WTC11 (cell line): Measurements from ENCODE around the gene DGCR2. TPM values are rescaled to one million over a fixed set of nuclear protein-coding genes. Genes with fewer than 3 reads are reported as not detected.

Source experiments
- ATAC-seq: fragments of 200-7000 bp; cut with Tn5 transposase; 2 replicates; pipeline ENCODE4 v1.10.0; 2021; ENCODE audit warnings: mild to moderate bottlenecking, moderate library complexity
- CTCF ChIA-PET: fragments of 300-600 bp; sonication (Branson Sonifier 250); formaldehyde crosslinking; loops from one replicate; lab custom pipeline; 2021; ENCODE audit warnings: antibody characterized with exemption; lab: Charles Lee
- POLR2A ChIA-PET: fragments of 350-600 bp; sonication (Branson Sonifier 250); formaldehyde crosslinking; loops from one replicate; lab custom pipeline; 2021; ENCODE audit warnings: antibody characterized with exemption; lab: Charles Lee
- DNase-seq: peaks from one replicate; pipeline ENCODE4 v3.0.0; 2021; ENCODE audit warnings: low spot score
- H3K27ac Mint-ChIP-seq: 2 replicates; pipeline ENCODE4 v1.8.0; 2021; ENCODE audit warnings: mixed read lengths
- H3K27me3 Mint-ChIP-seq: 2 replicates; pipeline ENCODE4 v1.8.0; 2021; ENCODE audit warnings: low read depth, mild to moderate bottlenecking, moderate library complexity, mixed read lengths
- H3K36me3 Mint-ChIP-seq: 2 replicates; pipeline ENCODE4 v1.8.0; 2021; ENCODE audit warnings: mixed read lengths
- H3K4me1 Mint-ChIP-seq: 2 replicates; pipeline ENCODE4 v1.8.0; 2022; ENCODE audit warnings: mixed read lengths
- H3K4me3 Mint-ChIP-seq: 2 replicates; pipeline ENCODE4 v1.8.0; 2021; ENCODE audit warnings: mild to moderate bottlenecking, moderate library complexity, mixed read lengths
- H3K9me3 Mint-ChIP-seq: 2 replicates; pipeline ENCODE4 v1.8.0; 2021; ENCODE audit warnings: mixed read lengths
- CBFB ChIP-seq: sonication (generic); formaldehyde crosslinking; IDR thresholded peaks from 2 replicates; pipeline ENCODE4 v1.8.1; 2022; ENCODE audit warnings: mild to moderate bottlenecking, low read depth, missing genetic modification reagents
- CREM ChIP-seq: sonication (generic); formaldehyde crosslinking; IDR thresholded peaks from 2 replicates; pipeline ENCODE4 v1.8.1; 2022; ENCODE audit warnings: mild to moderate bottlenecking, missing genetic modification reagents, moderate library complexity
- EMX1 ChIP-seq: fragments of 250-450 bp; sonication (Bioruptor Pico); IDR thresholded peaks from 2 replicates; pipeline ENCODE4 v1.8.0; 2021; ENCODE audit warnings: mild to moderate bottlenecking
- ESRRA ChIP-seq: sonication (generic); formaldehyde crosslinking; IDR thresholded peaks from 2 replicates; pipeline ENCODE4 v1.8.1; 2022; ENCODE audit warnings: mild to moderate bottlenecking, missing genetic modification reagents, borderline replicate concordance
- FOXP1 ChIP-seq: sonication (generic); formaldehyde crosslinking; IDR thresholded peaks from 2 replicates; pipeline ENCODE4 v1.8.0; 2022; ENCODE audit warnings: missing genetic modification reagents, mild to moderate bottlenecking, moderate library complexity, borderline replicate concordance
- GABPB1 ChIP-seq: sonication (generic); formaldehyde crosslinking; IDR thresholded peaks from 2 replicates; pipeline ENCODE4 v1.8.1; 2023; ENCODE audit warnings: mild to moderate bottlenecking, missing genetic modification reagents
- MXD4 ChIP-seq: fragments of 250-450 bp; sonication (Bioruptor Pico); IDR thresholded peaks from 2 replicates; pipeline ENCODE4 v1.8.0; 2021; ENCODE audit warnings: mild to moderate bottlenecking, moderate library complexity, borderline replicate concordance
- NR1H2 ChIP-seq: sonication (generic); formaldehyde crosslinking; IDR thresholded peaks from 2 replicates; pipeline ENCODE4 v1.9.0; 2021; ENCODE audit warnings: mild to moderate bottlenecking, moderate library complexity, missing genetic modification reagents
- TEAD4 ChIP-seq: sonication (generic); formaldehyde crosslinking; IDR thresholded peaks from 2 replicates; pipeline ENCODE4 v1.8.0; 2022; ENCODE audit warnings: mild to moderate bottlenecking, missing genetic modification reagents
- total RNA-seq: library from RNA; stranded (reverse); gene quantifications from 3 replicates; pipeline ENCODE4 v1.2.3, GENCODE V29; 2021
- TF ChIP-seq, protein P1 (sequence below): sonication (generic); formaldehyde crosslinking; IDR thresholded peaks from 2 replicates; pipeline ENCODE4 v1.8.1; 2023; ENCODE audit warnings: mild to moderate bottlenecking, moderate library complexity, missing genetic modification reagents
- TF ChIP-seq, protein P2 (sequence below): fragments of 250-450 bp; sonication (Bioruptor Pico); IDR thresholded peaks from 2 replicates; pipeline ENCODE4 v2.1.2; 2022; ENCODE audit warnings: mild to moderate bottlenecking, moderate library complexity
- TF ChIP-seq, protein P3 (sequence below): sonication (generic); formaldehyde crosslinking; IDR thresholded peaks from 2 replicates; pipeline ENCODE4 v1.8.1; 2023; ENCODE audit warnings: mild to moderate bottlenecking, missing genetic modification reagents, borderline replicate concordance
- TF ChIP-seq, protein P4 (sequence below): sonication (generic); formaldehyde crosslinking; IDR thresholded peaks from 2 replicates; pipeline ENCODE4 v1.8.1; 2023; ENCODE audit warnings: mild to moderate bottlenecking, missing genetic modification reagents, moderate library complexity
- TF ChIP-seq, protein P5 (sequence below): sonication (generic); formaldehyde crosslinking; conservative IDR thresholded peaks from 2 replicates; pipeline ENCODE4 v1.8.1; 2023; ENCODE audit warnings: mild to moderate bottlenecking, low read depth, missing genetic modification reagents, moderate library complexity
- TF ChIP-seq, protein P6 (sequence below): sonication (generic); formaldehyde crosslinking; IDR thresholded peaks from 2 replicates; pipeline ENCODE4 v1.8.0; 2023; ENCODE audit warnings: missing genetic modification reagents
- TF ChIP-seq, protein P7 (sequence below): fragments of 250-450 bp; sonication (Bioruptor Pico); conservative IDR thresholded peaks from 2 replicates; pipeline ENCODE4 v1.9.0; 2021; ENCODE audit warnings: mild to moderate bottlenecking
- TF ChIP-seq, protein P8 (sequence below): fragments of 200-600 bp; IDR thresholded peaks from 2 replicates; pipeline ENCODE4 v1.8.0; 2022; ENCODE audit warnings: antibody characterized with exemption

The DGCR2 gene
- total RNA-seq, 1 experiment from 2014 or later: 64.2 TPM

DNA sequence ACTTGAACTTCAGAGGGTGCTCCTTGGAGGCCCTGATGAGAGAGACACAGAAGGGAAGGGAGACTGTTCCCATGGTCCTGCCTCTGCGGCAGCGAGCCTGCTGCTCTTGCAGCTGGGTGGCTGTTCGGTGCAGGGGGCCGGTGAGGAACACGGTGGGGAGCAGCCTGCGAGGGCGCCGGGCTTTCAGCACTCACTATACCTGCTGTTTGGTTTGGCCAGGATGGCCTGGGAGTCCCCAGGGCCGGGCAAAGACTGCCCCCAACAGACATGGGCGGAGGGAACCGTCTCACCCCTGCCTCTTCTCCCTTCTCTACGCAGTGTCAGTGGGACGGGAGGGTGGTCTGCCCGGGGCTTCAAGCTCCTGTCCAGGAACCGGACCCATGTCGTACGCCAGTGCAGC is 128.2 kb downstream of the DGCR2 start:
- Mint-ChIP-seq H3K36me3 (no peaks in the 10 kb centered on the region), H3K4me1 (no peaks in the 10 kb centered on the region), H3K9me3 (no peaks in the 10 kb centered on the region)
- ChIA-PET POLR2A (no interaction called here), CTCF (no interaction called here)
- no peak for ATAC-seq
- TF ChIP-seq, protein P1, sequence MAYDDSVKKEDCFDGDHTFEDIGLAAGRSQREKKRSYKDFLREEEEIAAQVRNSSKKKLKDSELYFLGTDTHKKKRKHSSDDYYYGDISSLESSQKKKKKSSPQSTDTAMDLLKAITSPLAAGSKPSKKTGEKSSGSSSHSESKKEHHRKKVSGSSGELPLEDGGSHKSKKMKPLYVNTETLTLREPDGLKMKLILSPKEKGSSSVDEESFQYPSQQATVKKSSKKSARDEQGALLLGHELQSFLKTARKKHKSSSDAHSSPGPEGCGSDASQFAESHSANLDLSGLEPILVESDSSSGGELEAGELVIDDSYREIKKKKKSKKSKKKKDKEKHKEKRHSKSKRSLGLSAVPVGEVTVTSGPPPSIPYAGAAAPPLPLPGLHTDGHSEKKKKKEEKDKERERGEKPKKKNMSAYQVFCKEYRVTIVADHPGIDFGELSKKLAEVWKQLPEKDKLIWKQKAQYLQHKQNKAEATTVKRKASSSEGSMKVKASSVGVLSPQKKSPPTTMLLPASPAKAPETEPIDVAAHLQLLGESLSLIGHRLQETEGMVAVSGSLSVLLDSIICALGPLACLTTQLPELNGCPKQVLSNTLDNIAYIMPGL (CRISPR knock-in tag): no peak
- TF ChIP-seq GABPB1 (no peak), NR1H2 (CRISPR knock-in tag) (no peak), CBFB (CRISPR knock-in tag) (no peak), TEAD4 (CRISPR knock-in tag) (no peak), ESRRA (CRISPR knock-in tag) (no peak), CREM (CRISPR knock-in tag) (no peak), FOXP1 (no peak), EMX1 (CRISPR knock-in tag) (no peak), MXD4 (CRISPR knock-in tag) (no peak)
- TF ChIP-seq, protein P2, sequence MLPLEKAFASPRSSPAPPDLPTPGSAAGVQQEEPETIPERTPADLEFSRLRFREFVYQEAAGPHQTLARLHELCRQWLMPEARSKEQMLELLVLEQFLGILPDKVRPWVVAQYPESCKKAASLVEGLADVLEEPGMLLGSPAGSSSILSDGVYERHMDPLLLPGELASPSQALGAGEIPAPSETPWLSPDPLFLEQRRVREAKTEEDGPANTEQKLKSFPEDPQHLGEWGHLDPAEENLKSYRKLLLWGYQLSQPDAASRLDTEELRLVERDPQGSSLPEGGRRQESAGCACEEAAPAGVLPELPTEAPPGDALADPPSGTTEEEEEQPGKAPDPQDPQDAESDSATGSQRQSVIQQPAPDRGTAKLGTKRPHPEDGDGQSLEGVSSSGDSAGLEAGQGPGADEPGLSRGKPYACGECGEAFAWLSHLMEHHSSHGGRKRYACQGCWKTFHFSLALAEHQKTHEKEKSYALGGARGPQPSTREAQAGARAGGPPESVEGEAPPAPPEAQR (CRISPR knock-in tag): no peak
- TF ChIP-seq, protein P3, sequence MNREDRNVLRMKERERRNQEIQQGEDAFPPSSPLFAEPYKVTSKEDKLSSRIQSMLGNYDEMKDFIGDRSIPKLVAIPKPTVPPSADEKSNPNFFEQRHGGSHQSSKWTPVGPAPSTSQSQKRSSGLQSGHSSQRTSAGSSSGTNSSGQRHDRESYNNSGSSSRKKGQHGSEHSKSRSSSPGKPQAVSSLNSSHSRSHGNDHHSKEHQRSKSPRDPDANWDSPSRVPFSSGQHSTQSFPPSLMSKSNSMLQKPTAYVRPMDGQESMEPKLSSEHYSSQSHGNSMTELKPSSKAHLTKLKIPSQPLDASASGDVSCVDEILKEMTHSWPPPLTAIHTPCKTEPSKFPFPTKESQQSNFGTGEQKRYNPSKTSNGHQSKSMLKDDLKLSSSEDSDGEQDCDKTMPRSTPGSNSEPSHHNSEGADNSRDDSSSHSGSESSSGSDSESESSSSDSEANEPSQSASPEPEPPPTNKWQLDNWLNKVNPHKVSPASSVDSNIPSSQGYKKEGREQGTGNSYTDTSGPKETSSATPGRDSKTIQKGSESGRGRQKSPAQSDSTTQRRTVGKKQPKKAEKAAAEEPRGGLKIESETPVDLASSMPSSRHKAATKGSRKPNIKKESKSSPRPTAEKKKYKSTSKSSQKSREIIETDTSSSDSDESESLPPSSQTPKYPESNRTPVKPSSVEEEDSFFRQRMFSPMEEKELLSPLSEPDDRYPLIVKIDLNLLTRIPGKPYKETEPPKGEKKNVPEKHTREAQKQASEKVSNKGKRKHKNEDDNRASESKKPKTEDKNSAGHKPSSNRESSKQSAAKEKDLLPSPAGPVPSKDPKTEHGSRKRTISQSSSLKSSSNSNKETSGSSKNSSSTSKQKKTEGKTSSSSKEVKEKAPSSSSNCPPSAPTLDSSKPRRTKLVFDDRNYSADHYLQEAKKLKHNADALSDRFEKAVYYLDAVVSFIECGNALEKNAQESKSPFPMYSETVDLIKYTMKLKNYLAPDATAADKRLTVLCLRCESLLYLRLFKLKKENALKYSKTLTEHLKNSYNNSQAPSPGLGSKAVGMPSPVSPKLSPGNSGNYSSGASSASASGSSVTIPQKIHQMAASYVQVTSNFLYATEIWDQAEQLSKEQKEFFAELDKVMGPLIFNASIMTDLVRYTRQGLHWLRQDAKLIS (CRISPR knock-in tag): no peak
- TF ChIP-seq, protein P4, sequence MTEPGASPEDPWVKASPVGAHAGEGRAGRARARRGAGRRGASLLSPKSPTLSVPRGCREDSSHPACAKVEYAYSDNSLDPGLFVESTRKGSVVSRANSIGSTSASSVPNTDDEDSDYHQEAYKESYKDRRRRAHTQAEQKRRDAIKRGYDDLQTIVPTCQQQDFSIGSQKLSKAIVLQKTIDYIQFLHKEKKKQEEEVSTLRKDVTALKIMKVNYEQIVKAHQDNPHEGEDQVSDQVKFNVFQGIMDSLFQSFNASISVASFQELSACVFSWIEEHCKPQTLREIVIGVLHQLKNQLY (CRISPR knock-in tag): no peak
- TF ChIP-seq, protein P5, sequence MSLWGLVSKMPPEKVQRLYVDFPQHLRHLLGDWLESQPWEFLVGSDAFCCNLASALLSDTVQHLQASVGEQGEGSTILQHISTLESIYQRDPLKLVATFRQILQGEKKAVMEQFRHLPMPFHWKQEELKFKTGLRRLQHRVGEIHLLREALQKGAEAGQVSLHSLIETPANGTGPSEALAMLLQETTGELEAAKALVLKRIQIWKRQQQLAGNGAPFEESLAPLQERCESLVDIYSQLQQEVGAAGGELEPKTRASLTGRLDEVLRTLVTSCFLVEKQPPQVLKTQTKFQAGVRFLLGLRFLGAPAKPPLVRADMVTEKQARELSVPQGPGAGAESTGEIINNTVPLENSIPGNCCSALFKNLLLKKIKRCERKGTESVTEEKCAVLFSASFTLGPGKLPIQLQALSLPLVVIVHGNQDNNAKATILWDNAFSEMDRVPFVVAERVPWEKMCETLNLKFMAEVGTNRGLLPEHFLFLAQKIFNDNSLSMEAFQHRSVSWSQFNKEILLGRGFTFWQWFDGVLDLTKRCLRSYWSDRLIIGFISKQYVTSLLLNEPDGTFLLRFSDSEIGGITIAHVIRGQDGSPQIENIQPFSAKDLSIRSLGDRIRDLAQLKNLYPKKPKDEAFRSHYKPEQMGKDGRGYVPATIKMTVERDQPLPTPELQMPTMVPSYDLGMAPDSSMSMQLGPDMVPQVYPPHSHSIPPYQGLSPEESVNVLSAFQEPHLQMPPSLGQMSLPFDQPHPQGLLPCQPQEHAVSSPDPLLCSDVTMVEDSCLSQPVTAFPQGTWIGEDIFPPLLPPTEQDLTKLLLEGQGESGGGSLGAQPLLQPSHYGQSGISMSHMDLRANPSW (CRISPR knock-in tag): no peak
- TF ChIP-seq, protein P6, sequence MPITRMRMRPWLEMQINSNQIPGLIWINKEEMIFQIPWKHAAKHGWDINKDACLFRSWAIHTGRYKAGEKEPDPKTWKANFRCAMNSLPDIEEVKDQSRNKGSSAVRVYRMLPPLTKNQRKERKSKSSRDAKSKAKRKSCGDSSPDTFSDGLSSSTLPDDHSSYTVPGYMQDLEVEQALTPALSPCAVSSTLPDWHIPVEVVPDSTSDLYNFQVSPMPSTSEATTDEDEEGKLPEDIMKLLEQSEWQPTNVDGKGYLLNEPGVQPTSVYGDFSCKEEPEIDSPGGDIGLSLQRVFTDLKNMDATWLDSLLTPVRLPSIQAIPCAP (CRISPR knock-in tag): no peak
- TF ChIP-seq, protein P7, sequence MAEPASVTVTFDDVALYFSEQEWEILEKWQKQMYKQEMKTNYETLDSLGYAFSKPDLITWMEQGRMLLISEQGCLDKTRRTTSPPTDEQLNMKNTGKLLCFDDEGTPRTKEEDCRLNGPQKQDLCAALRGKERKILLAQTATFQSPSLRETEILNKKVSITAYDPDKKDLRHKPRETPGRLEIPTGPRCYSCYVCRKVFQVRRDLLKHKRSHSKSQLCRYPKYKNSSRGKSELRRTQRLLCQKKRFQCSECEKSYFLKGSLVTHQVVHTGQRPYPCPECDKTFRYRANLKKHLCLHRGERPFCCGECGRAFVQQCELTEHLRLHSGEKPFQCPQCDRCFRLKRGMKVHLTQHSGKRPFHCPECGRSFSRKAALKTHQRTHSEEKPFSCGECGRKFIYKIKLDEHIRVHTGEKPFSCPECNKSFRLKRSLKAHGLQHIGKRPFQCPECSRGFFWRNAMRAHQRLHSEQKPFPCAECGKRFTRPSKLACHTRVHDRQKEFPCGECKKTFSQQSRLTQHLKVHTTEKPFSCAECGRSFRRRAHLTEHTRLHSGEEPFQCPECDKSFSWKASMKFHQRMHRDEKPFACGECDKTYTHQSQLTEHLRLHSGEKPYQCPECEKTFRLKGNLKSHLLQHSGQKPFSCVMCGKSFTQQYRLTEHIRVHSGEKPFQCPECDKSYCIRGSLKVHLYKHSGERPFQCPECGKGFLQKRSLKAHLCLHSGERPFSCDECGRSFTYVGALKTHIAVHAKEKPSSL: no peak
- TF ChIP-seq, protein P8, sequence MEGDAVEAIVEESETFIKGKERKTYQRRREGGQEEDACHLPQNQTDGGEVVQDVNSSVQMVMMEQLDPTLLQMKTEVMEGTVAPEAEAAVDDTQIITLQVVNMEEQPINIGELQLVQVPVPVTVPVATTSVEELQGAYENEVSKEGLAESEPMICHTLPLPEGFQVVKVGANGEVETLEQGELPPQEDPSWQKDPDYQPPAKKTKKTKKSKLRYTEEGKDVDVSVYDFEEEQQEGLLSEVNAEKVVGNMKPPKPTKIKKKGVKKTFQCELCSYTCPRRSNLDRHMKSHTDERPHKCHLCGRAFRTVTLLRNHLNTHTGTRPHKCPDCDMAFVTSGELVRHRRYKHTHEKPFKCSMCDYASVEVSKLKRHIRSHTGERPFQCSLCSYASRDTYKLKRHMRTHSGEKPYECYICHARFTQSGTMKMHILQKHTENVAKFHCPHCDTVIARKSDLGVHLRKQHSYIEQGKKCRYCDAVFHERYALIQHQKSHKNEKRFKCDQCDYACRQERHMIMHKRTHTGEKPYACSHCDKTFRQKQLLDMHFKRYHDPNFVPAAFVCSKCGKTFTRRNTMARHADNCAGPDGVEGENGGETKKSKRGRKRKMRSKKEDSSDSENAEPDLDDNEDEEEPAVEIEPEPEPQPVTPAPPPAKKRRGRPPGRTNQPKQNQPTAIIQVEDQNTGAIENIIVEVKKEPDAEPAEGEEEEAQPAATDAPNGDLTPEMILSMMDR: no peak
- TF ChIP-seq, all 79 proteins: peak for 0
- Mint-ChIP-seq H3K4me3 (no peak overlapping the region), H3K27me3 (no peaks in the 10 kb centered on the region), H3K27ac (no peak overlapping the region)
- DNase-seq: no peak
